NCI-H748 (cell line): ENCODE results near the gene LAMA3.
A peak's percentile ranks its signal among the peaks of the same experiment; 100 is the strongest.

Experiments used
- DNase-seq: peaks from one replicate; lab custom pipeline; 2025; ENCODE audit not compliant: unreplicated experiment; lab: John Stamatoyannopoulos, UW

LAMA3 gene

DNA sequence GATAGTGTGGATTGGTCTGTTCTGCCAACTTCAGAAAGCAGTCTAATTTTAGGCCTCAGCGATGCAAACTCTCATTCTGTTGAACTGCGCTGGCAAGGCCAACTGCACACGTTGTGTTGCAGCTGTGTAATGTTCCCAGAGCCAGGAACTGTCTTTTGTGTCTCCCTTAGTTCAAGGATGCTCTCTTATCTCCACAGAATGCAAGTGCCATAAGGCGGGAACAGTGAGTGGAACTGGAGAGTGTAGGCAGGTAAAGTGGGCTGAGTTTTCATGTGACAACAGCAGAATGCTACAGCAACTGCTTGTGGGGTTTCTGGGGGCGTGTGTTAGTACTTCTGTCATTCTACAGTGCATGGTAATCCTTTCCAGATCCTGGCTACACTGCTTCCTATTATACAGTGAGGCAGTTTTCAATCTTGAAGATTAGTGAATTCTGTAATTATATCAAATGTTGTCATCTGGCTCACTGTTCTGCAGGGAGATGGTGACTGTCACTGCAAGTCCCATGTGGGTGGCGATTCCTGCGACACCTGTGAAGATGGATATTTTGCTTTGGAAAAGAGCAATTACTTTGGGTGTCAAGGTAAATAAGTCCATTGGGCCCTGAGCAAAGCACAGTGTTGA, 125.8 kb downstream of the LAMA3 start:
- DNase-seq = no peak

DNA sequence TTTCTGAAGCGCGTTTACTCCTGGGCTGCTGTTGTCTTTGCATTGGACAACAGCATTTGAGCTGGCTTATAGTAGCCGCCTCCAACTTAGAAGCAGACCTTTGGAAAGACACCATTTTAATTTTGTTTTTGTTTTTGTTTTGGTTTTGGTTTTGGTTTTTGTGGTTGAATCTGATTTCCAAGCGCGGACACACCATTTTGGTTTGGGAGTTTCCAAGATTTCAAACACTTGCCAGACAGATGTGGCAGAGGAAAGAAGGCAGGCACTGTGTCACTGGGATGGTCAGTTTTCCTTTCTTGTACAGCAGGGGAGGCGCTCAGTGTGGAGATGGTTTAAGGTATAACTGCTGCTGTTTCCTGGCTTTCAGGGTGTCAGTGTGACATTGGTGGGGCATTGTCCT, 126.8 kb downstream of the LAMA3 start:
- no peak for DNase-seq

DNA sequence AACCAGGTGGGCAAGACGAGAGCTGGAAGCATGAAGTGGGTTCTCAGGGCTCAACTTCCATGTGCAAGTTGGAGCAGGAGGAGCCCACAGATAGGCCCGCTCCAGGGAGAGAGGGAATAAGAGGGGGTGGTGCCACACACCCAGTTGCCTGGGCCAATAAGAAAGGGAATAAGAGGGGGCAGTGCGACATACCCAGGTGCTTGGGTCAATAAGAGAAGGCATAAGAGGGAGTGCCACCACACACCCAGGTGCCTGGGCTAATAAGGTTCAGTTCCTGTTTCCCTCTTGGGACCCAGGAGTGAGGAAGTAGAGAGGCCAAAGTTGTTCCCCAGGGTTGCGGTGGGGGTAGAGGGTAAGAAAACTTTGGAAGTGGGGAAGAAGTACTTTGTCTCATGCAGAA, 127.5 kb downstream of the LAMA3 start:
- no peak for DNase-seq

DNA sequence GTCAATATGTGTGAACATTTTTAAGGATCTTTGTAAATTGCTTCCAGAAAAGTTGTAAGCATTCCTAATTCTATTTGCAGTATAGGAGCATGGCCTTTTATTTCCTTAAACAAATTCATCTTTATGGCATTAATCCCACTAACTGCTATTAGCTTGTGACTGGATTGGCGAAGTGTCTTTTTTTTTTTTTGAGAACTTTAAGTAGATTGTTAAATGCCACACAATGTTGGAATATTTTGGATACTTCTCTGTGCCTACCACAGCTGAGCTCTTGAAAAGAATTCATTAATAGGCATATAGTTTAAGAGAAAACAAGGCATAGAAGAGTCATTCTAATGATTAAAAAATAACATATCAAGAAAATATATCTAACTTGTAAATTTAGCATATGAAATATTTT, 129.7 kb downstream of the LAMA3 start:
- no peak for DNase-seq

DNA sequence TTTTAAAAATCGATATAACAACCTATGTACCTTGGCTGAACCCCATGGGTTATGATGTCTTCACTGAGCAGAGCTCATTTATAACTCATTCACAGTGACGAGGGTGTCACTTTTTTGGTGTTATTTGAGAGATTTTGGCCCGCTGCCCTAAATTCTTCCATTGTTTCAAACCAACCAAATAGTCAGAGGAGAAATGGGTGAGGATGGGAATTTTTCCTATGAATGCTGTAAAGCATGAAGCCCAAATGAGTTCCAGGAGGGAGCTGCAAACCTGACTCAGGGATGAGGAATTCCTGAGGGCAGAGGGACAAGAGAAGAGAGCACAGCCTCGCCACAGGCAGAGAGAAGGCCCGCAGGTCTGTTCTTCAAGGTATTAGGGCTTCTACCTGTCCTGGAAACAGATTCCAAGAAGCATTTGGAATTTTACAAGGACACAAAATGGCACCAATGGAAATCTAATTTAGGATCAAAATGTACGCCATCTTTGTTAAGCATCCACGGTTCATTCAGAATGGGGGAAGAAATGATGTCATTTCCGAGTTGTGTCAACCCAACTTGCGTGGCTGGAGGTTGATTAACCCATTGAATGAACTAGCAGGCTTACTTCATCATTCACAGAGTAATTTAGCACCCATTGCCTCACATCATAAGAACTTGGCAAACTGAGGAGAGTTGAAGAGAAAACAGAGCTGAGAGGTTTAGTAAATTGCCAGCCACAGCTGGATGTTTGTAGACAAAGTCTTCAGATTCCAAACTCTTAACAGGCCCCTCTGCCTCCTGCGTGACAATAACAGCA, 133.5 kb downstream of the LAMA3 start:
- DNase-seq = no peak

DNA sequence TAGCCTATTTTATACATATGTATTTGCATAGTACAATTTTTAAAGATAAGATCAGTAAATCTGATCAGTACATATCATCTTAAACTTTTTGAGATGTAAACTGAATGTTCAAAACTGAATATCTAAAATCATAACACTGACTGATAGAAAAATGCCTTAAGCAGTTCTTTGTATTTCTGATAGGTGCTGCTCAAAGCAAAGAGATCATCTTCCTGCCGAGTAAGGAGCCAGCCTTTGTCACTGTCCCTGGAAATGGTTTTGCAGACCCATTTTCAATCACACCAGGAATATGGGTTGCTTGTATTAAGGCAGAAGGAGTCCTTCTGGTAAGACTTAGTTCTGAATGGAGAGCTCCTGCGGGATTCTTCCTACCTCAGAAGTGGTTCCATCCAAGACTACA, 135.0 kb downstream of the LAMA3 start:
- DNase-seq = peak; percentile 53

DNA sequence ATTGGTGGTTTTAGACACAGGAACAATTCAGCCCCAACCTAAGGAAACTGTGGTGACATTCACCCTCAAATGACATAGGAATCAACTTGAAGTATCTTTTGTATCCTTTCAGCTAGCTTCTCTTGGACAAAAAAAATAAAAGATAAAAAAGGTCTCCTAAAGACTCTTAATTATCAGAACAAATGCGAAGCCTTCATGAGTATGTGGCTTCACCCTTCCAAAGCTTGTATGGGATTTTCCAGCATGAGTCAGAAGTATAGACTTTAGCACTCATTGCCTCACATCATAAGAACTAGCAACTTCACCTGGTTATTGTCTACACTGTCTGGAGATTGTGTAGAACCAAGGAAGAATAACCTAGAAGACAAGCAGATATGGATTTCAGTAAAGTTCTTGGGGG, 135.4 kb downstream of the LAMA3 start:
- DNase-seq = no peak

DNA sequence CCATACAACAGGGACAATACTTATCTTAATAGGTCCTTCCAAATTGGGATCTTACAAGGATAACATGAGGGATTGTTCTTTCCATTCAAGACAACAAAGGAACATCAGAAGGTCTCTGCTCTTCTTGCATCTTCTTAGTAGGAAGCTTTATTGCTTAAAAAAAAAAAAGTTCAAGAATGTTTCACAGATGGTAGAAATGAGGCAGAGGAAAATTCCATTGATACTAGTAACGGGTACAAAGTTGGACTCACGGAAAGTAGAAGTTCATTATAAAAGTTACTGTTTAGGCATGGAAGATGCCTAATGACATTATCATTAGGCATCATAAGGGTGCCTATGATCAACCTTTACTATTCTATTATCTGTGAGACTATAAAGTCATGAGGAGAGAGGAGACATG, 136.2 kb downstream of the LAMA3 start:
- no peak for DNase-seq

DNA sequence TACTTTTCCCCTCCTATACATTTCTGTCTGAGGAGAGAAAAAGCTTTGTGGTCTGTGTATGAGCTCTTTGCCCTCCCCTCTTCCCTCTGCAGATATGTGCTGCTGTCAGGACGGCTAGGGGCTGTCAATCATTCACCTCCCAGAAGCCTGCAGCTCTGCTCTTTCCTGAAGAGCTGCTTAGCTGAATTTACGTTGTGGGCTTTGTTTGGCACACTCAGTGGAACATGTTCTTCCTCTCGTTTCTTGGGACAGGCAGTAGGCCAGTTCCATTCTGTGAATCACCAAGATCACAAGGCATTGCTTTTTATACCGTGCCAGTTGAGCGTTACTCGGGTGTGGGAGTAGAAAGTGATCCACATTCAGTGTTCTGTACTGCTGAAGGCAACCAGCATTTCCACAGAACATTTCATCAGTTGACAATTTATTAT, 136.7 kb downstream of the LAMA3 start:
- DNase-seq = no peak

DNA sequence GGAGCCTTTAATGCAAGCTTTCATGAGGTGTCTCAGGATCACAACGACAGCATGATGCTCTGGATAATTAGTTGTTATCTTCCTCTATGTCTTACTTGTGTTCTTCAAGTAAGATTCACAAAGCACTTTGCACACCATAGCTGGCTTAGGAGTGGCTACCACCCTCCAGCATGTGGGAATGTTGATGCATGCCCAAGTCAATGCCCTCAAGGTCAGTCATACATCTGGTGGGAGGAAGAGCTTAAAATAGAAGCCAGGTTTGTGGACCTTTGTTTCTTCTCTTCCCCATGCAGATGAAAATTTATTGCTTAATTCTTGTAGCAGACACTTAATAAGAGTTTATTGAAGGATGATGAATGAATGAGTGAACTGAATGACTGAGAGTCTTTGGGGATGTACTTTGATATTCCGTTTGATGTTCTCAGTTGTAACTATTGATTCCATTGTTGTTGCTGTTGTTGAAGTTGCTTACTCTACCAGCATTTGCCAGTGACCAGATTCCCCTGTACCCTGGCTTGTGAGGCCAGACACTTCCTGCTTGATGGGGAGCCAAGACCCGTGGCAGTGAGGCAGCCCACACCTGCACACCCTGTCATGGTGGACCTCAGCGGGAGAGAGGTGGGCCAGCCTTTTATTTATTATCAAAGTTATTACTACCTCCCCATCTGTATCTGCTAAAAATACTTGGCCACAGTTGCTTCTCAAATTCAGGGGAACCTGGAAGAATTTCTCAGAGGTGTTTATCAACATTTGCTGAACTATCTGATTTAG, 137.8 kb downstream of the LAMA3 start:
- no peak for DNase-seq

DNA sequence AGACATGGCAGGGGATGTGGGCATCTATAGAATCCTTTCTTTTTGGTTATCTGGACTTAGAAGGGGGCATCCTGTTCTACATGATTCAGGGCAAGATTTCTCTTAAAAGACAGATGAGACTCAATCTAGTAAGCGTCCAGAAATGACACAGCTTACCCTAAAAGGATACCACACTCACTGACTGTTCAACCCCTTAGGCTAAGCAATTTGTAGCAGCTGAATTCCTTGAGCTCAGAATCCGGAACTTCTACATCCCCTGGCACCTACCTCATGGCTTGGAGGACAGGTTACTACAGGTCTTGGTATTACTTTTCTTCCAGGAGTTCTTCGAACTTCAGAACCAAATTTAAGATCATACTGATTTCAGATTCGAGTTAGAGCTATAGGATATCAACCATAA, 138.4 kb downstream of the LAMA3 start:
- no peak for DNase-seq

DNA sequence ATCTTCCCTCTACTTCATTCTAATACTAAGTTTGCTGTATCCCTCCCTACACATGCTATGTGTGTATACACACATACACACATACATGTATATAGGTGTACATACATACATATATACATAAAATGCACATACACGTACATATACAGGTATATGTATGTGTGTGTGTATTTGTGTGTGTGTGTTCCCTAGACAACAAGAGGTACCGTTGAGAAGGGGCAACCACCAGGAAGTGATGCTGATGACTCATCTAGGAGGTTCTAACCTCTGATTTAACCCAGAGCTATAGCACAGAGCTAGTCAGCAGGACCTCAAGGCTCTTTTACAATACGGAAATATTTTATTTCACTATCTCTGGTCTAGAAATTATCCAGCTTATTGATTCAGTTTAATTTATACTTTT, 139.2 kb downstream of the LAMA3 start:
- peak; percentile 25 for DNase-seq

DNA sequence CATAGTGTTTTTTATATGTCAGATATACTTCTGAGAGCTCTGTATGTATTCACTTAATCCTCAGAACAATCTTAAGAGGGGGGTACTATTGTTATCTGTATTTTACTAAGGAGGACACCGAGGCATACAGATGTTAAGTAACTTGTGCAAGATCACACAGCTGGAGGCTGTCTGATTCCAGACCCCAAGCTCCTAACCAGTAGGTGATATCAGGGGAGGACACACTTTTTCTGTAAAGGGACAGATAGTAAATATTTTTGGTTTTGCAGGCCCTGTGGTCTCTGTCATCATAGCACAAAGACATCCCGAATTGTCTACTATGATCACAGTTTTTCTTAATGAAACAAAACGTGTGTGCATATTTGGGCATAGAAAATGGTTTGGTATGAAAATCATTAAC, 143.7 kb downstream of the LAMA3 start:
- no peak for DNase-seq

DNA sequence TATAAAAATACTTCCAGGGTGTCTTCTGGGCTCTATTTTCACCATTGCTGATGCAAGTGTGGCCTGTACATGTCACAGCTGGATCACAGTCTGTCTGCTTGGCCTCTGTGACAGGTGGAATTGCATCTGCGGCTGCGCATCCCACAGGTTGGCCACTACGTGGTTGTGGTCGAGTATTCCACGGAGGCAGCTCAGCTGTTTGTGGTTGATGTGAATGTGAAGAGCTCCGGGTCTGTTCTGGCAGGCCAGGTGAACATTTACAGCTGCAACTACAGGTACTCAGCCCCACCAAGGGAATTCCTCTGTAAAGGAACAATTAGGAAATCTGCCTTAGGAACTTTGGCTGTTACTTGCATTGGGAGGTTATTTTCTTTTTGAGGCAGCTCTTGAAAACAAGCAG, 144.5 kb downstream of the LAMA3 start:
- no peak for DNase-seq

DNA sequence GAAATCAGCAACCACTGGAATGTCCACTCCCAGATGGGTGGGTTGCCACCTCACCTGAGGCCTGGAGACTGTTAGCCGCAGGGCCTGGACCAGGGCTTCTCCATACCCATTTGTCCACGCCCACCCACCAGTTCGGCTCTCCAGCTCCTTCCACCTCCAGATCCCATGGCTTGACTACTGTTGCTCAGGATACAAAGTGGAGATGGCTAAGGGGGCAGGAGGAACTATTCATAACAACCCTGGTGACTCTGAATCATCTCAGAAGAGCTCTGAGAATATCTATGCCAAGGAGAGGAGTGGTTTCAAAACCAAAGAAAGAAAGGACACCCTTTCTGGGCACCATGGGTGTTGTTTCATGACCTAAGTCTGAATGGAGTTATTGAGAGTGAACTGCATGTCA, 145.8 kb downstream of the LAMA3 start:
- DNase-seq = no peak

DNA sequence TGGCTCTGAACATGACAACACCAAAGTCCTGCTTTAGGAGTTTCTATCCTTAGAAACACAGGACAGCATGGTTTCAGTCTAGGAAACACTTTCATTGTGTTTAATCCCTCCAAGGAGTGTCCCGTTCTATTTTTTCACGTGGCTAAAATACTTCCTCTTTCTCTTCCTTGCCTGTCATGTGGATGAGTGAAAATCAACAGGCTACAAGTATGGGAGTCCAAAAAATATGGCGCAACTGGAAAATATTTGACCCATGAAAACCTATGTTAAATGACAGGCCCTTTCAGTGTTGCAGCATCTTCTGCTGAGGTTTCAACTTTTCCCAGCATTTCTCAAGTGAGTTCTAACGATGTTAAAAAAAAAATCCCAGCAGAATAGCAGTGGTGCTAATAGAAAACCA, 146.3 kb downstream of the LAMA3 start:
- DNase-seq = no peak

DNA sequence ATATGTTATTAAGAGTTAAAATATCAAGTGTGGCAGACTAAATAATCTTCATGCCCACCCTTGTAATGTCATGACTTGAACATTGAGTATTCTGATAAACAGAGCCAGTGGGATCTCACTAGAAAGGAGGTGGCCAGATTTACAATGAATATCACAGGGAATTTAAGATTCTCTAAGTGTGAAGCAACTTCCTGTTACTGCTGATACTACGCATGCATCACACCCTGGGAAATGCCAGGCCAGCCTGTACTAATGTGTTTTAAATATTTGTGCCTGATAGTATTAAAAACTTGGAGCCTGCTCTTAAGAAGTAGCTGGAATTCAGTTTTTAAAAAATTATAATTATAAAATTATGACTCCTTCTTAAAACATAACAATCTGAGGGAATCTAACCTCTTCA, 148.3 kb downstream of the LAMA3 start:
- no peak for DNase-seq

DNA sequence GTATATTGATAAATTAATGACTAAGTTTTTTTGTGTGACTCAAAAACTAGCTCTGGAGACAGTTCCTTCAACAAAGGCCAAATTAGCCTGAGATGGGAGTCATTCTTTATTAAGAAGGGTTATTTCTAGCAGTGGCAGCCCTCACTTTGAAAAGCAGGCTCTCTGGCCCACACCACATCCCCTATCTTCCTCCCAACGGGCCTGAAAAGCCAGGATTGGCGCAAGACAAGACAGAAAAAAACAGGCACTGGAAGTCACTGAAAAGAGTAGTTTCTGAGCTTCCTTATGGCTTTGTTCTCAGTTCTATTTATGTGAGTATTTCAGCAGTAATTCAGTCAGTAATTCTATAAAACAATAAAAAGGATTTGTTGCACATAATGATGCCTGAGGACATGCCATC, 149.0 kb downstream of the LAMA3 start:
- DNase-seq = no peak

DNA sequence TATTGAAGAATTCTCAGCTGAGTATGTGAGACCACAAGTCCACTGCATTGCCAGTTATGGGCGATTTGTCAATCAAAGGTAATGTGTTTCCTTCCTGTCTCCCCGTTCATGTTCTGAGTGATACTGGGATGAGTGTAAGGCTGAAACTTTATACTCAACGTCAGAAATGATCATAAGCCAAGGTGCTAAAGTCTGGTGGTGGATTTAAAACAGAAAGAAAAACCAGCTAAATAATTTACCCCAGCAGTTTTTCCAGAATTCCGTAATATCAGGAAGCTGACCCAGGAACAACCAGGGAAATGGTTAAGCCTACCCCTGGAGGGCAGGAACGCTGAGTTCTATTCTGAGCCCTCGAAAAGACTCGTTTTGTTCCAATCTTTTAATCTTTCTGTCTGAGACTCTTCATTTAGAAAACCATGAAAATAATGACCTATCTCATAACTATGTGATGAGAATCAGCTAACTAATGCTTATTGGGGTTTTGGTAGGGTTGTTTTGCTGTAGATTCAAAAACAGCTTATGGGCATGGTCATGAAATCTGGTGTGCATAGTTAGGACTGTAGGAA, 149.6 kb downstream of the LAMA3 start:
- DNase-seq = no peak

DNA sequence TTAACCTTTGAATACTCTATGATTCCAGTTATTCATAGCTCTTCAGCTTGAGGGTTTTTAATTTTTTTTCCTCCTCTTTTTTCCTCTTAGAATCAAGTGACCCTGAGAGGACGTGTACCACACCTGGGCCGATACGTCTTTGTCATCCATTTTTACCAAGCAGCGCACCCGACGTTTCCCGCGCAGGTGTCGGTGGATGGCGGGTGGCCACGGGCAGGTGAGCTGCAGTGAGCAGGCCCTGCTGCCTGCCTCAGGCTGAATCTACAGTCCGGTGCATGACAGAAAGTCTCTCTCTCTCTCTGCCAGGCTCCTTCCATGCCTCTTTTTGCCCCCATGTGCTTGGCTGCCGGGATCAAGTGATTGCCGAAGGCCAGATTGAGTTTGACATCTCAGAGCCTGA, 153.1 kb downstream of the LAMA3 start:
- no peak for DNase-seq

DNA sequence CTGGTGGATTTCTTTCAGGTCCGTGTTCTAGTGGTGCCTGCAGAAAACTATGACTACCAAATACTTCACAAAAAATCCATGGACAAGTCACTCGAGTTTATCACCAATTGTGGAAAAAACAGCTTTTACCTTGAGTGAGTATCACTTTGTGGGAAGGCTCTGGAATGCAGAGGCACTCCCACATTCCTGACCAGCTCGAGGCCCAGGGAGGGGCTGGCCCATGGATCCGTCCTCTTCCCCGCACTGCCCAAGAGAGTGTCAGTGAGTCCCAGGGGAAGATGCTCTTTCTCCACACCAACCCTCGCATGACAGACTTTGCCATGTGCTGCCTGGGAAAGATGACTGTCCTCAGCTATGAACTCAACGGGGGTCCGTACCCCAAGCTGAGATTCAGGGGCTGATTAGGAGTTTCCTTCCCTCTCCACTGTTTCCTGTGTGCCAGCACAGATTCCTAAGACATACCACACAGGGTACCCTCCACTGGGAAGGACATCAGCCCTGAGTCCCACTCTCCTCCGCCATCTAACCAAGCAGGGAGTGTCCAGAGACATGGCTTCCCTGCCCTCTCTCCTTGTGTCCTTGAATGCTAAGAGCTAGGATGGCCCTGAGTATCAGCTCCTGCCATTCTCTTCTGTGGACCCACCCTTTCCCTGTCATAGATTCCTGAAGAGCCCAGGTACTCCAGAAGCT, 155.9 kb downstream of the LAMA3 start:
- no peak for DNase-seq
